T47D (cell line): ENCODE data around the gene ELF1.

Experiments
- DNase-seq, 2 experiments: peaks; one replicate each; pipeline versions ENCODE4 v3.0.0 to v3.0.0-alpha.2; 2011 to 2012; ENCODE audit warnings: low read depth in 1 of 2, low spot score in 1 of 2
- JUND ChIP-seq: IDR thresholded peaks from 2 replicates; pipeline ENCODE4 v1.6.1; 2012; ENCODE audit warnings: low read depth
- in situ Hi-C: cut with HindIII; loops from 2 replicates; pipeline ENCODE4 v1.10.0; 2016; ENCODE audit warnings: low sequenced_read_pairs, low pct_unique_long_range_greater_than_20kb

ELF1 gene

DNA sequence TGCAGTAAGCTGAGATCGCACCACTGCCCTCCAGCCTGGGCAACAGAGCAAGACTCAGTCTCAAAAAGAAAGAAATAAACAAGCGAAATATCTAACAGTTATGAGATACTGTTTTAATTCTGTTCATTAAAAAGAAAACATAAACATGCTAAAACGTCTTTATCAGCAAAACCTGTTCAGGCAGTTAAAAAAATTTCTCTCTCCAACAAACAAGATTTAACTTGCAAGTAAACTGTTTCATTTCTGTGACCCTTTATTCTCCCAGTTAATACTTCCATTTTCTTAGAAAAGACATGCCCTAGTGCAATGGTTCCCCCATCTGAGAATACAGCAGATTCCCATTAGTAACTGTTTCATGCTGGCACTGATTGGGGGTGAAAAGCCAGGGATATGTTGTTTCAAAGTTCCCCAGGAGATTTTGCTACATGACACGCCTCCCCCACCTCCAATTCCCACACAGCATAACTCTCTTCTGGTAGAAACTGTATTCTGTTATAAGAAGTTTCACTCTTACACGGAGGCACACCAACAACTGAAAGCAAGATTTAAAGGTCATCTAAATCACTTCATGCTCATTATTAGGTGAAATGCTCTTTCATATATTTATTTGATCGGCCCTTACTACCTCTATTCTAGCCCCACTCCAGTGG, 24.4 kb downstream of the ELF1 start:
- DNase-seq, result no peak
- TF ChIP-seq JUND, result no peak
- in situ Hi-C loops, result no loop called here

DNA sequence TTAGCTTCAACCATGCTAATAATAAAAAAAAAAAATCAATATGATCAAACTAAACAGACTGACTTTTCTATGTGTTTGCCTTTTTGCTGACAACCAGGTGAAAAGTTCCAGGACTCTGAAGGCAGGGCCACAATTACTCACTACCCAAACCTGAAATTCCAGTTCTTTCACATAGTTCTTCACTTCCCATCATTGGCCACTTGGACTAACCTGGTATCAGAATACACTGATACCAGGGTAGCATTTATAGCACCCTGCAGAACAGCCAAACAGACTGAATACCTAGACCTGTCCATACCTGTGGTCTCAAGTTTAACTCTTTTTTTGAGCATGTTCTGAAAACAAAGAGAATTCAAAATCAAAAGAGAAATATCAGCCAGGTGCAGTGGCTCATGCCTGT, 25.1 kb downstream of the ELF1 start:
- no peak for TF ChIP-seq JUND
- DNase-seq, result peak; percentile 6 to 83
- in situ Hi-C loops, result no loop called here

DNA sequence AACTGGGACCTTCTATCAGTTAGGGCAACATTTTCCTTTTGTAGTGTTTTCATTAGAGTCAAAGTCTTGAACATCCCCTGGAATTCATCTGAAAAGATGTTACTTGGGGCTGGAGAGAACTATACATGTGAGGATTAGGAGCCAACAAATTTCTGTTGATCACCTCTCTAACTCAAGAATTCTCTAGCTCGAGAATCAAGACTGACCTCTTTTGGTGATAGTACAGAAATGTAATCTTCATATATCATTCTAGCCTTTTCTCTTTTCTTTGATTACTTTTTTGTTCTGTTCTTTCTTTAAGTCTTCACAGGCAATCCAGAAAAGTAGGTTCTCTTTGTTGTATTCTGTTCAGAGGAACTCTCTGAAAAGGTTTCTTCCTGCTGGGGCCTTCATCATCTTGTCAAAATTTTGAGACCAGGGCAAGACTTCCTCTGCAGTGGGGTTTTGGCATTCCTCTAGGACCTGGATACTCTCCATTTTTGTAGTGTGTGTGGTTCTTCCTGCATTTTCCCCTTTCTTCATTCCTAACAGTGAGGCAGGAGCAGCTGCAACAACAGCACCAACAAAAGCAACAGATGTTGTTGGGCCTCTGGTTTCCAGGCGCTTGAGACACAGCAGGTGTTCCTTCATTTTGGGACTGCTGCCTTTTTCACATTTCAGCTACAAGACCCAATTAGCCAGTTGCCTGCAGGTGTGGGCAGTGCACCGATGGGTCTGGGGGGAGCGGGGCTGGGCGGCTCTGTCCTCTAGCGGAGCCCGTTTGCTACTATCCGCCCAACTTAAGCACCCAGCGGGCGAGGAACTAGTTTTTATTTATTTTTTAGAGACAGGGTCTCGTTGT, 26.2 kb downstream of the ELF1 start:
- in situ Hi-C loops, result no loop called here
- DNase-seq, result peak in 1 of 2 experiments; percentile 16
- no peak for TF ChIP-seq JUND

DNA sequence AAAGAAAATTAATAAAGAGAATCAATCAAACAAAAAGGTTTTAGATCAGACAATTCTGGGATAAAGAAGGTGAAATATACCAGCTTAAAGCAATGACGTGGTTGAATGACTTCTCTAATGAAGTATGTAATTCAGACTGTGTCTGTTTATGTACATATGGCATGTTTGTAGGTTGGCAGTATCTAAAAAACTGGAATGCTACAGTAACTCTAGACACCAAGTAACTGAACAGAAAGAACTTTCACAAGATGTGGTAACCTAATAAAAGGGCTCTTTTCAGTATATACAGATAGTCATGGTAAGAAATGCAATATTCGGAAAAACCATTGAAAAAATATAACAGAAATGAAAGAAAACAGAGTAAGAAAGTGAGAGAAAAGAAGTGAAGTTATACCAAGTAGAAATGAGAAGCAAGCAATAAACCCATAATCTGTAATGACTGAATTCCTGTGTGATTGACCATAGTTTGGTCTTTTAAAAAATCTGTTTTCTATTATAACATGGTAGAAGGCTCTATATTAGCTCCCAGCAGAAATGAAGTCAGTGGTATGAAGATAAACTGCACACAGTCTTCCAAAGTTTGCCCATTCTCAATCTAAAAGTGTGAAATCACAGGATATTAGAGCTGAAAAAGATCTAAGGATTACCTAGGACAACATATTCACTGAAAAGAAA, 31.4 kb downstream of the ELF1 start:
- no peak for DNase-seq
- in situ Hi-C loops, result no loop called here

DNA sequence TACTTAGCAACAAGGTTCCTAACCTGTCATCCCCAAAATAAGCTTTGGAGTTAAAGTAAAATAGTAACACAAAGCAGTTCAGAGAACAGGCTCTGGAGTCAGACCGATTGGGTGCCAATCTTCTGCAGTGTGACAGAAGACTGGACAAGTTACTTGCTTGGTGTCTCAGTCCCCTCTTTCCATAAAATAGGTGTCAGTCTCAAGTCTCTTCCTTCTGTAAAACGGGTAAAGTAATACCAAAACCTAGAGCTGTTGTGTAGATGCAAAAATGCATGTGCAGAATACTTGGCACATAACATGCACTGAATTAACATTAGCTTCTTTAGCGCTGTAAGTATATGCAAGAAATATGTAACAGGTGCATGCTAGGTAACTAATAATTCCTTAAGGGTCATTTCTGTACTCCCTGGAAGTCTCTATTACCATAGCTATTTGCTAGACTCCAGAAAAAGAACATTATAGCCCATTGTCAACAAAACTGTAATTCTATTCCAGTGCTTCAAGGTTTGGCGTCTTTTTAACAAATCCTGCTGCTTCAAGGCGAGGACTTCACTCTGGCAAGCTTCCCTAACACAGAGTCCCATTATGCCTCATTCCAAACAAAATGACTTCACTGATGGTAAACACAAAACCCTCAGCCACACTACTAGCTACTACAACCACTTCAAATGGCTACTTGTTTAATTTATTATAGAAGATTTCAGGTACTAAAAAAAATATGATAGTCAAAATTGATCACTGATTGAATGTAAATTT, 32.8 kb downstream of the ELF1 start:
- in situ Hi-C loops, result no loop called here
- DNase-seq, result peak in 1 of 2 experiments; percentile 46
- TF ChIP-seq JUND, result no peak

More for the DNA sequence above, 31.4 kb downstream of the ELF1 start:
- TF ChIP-seq JUND, result no peak

DNA sequence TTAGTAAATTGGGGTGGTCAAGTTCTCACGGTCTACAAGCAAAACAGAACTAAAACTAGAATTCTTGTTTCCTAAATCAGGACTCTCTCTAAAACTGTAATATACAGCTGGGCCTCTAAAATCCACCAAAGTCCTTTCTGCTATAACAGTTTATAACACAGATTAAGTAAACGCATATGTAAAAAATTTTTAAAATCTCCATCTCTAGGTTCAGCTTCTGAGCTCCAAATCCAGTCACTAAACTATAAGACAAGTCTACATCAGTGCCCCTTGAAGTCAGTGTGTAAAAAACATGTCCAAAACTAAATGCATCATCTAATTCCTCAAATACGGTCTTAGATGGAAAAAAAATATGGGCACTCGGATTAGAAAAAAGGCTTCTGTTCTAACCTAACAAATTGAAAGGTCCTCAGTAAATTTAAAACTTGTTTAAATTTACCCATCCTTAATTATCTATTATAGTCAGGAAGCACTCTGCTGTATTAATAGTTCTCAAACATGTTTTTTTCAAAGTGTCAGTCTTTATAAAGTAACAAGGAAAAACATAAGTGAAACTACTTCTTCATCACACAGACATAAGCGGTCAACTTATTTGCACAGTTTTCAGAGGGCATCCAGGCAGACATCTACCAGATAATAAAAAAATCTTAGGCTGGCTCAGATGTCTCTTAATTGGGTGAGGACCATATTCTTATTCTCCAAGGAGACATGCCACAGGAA, 33.6 kb downstream of the ELF1 start:
- no peak for TF ChIP-seq JUND
- no peak for DNase-seq
- in situ Hi-C loops, result no loop called here

DNA sequence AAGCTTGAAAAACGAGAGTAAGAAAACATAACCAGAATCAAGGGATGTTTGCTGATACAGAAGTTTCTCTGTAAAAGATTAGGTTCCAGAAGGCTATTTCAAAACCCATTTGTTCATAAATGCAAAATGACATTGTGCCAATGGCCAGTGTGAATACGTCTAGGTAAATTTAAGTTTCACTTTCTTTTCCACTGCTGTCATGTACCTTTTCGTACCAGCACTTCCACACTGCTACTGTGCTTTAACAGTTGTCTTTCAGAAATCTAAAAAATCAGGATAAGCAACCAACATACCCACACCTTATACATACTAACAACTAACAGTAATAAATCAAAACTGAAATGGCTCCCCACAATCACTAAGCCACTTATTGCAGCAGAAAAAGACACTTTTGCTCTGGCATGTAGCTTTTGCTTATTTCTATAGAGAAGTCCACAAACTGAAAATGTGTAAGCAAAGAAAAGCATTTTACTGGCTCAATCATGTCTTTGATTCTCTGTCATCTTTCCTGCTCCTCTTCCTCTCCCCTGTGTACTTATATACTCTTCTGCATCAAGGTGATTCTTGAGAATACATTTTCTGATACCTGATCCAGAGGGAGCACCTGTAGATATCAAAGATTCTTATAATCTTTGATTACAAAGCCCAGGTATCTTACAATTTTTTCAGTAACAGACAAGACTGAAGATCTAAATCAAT, 34.3 kb downstream of the ELF1 start:
- no peak for TF ChIP-seq JUND
- peak in 1 of 2 experiments; percentile 28 for DNase-seq
- in situ Hi-C loops, result no loop called here

DNA sequence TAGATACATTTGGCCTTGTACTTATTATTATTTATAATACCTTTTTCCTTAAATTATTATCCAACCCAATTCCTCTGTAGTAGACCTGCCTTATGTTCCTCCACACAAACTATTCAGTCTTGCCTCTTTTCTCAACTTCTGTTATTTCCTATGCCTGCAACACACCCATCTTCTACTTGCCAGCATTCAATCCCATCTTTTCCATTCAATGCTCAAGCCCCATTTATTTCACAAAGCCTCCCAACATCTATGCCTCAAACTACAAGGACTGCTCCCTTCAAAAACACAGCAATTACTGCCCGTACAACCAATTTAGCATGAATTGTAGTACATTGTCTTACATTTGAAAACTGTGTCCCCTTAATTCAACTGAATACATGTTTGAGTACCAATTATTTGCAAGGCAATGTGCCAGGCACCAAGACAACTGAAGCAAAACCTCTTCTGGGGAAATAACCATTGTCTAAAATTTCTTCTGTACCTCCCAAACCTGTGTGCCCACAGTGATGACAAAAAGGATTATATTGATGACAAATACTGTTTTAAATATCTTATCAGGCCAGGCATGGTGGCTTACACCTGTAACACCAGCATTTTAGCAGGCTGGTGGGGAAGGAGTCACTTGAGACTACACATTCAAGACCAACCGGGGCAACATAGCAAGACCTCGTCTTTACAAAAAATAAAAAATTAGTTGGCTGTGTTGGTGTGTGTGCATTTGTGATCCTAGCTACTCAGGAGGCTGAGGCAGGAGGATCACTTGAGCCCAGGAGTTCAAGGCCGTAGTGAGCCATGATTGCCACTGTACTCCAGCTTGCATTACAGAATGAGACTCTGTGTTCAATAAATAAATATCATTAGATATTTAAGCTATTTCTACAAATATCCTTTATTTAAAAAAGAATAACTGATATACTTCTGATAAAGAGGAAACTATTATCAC, 35.1 kb downstream of the ELF1 start:
- in situ Hi-C loops, result no loop called here
- no peak for DNase-seq

DNA sequence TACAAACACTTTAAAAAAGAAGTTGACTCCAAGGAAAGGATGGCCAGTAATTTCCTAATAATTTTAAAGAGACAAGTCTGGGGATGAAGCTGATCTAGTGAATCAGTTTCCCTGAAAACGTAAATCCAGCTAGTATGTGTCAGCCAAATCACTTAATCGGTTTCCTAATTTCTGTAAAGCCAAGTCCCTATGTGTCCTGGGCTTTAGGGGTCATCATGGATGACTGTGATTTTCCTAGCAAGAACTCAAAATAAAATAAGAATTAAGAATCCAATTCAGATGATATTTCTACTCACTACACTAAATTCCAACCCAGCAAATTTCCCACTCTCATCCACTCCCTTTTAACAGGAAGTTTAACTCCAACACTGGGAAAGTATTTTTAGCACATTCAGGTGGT, 35.9 kb downstream of the ELF1 start:
- in situ Hi-C loops, result no loop called here
- TF ChIP-seq JUND, result no peak
- no peak for DNase-seq

More for the DNA sequence above, 35.1 kb downstream of the ELF1 start:
- no peak for TF ChIP-seq JUND

DNA sequence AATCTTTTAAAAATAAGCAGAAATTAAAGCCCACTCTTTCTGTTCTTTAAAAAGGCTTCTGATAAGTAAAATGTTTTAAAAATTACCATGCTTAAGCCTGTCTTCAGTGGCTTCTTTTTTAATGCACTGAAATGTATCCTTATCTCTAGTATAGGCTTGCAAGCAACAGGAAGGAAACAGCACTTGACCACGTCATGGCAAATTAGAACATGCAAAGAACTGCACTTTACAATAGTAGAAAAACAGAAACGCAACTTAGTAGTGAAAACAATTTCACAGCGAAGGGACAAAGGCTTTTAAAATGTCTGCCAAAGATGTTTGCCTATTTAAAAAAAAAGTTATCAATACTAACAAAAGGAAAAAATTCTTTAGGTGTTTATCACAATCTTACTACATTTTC, 36.3 kb downstream of the ELF1 start:
- in situ Hi-C loops, result no loop called here
- no peak for DNase-seq

DNA sequence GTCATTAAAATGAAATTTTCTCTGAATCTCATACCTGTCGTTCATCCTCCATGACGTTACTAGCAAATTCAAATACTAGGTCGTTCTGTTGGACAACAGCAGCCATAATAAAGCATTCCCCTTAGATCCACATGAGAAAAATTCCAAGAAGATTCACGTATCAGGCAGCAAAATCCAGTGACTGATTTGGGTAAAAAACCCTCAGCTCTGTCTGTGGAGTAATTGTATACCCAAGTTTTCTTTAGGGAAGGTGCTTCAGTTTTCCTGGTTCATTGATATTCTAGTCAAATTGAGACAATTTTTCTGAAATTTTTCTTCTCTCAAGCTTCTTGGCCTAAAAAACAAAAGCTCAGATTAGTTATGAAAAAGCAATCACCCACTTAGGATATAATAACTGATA, 37.2 kb downstream of the ELF1 start:
- no peak for TF ChIP-seq JUND
- no peak for DNase-seq
- in situ Hi-C loops, result no loop called here

More for the DNA sequence above, 36.3 kb downstream of the ELF1 start:
- TF ChIP-seq JUND, result no peak
